Ascending aorta (tissue), 2 donors: Measurements from ENCODE around the gene LUM. TPM values are rescaled to one million over a fixed set of nuclear protein-coding genes. Genes with fewer than 3 reads are reported as not detected.

Experiments
- DNase-seq, 2 donors: peaks; one replicate each; pipeline ENCODE4 v3.0.0-alpha.2; 2019; ENCODE audit warnings: low spot score in 2 of 2
- H3K27ac ChIP-seq, 2 donors: fragments of 200-600 bp; sonication (generic); one replicate each; pipeline ENCODE4 v1.5.1; 2016 to 2017; ENCODE audit warnings: mild to moderate bottlenecking in 1 of 2
- H3K27me3 ChIP-seq: fragments of 200-600 bp; sonication (generic); one replicate; pipeline ENCODE4 v1.5.1; 2017
- H3K36me3 ChIP-seq, 2 donors: fragments of 200-600 bp; sonication (generic); one replicate each; pipeline ENCODE4 v1.5.1; 2016
- H3K4me1 ChIP-seq, 2 donors: fragments of 200-600 bp; sonication (generic); one replicate each; pipeline ENCODE4 v1.5.1; 2016 to 2017; ENCODE audit warnings: mild to moderate bottlenecking in 1 of 2
- H3K4me3 ChIP-seq, 2 donors: fragments of 200-600 bp; sonication (generic); one replicate each; pipeline ENCODE4 v1.5.1; 2016 to 2017; ENCODE audit warnings: mild to moderate bottlenecking in 1 of 2
- H3K9me3 ChIP-seq, 2 donors: fragments of 200-600 bp; sonication (generic); one replicate each; pipeline ENCODE4 v1.5.1; 2016
- intact Hi-C: fragments of 100-400 bp; cut with DNase I; formaldehyde crosslinking; loops from one replicate; pipeline ENCODE4 v1.15.1; 2023
- total RNA-seq: library from RNA; depleted of rRNA; stranded (reverse); fragments of >200 nt; gene quantifications from one replicate; pipeline ENCODE4 v1.1.0, GENCODE V29; 2016
- TF ChIP-seq, protein P1 (sequence below), 3 experiments: fragments of 200-600 bp in 2 of 3; fragments of 450-650 bp in 1 of 3; sonication (generic) in 2 of 3; IDR thresholded peaks; one replicate each; pipeline ENCODE4 v1.5.1; 2016 to 2019; ENCODE audit warnings: antibody characterized with exemption in 3 of 3, mild to moderate bottlenecking in 1 of 3, moderate library complexity in 1 of 3

The LUM gene
- total RNA-seq, 1 donor from 2014 or later: 133 TPM

DNA sequence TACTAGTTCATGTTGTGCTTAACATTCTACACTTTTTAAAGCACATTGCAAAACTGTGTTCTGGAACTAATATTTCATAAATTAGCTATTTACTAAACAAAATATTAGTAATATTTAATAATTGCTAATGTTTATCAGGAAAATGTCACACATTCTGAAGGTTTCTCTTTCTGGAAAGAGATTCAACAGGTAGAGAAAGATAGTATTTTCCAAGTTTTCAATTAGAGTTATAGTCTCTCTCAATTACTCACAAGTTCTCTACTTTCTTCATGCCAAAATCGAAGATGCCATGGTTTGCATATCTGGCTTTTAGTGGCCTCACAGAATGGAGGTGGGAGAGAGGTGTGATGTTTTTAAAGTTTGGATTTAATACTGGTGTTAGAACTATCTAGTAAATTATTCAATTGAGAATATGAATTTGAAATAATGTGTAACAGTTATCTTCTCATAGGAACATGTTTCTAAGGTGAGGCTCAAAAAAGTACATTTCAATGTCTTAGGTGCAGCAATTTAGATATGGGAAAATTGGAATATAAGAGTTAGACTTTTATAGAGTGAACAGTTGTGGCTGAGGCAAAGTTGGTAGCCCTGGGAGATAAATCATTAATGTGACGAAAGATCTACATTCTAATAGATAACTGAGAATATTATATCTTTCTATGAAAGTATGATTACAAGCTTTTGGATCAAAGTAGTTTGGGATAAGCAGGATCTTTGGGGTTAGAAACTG, 1.5 kb downstream of the LUM start:
- TF ChIP-seq, protein P1, sequence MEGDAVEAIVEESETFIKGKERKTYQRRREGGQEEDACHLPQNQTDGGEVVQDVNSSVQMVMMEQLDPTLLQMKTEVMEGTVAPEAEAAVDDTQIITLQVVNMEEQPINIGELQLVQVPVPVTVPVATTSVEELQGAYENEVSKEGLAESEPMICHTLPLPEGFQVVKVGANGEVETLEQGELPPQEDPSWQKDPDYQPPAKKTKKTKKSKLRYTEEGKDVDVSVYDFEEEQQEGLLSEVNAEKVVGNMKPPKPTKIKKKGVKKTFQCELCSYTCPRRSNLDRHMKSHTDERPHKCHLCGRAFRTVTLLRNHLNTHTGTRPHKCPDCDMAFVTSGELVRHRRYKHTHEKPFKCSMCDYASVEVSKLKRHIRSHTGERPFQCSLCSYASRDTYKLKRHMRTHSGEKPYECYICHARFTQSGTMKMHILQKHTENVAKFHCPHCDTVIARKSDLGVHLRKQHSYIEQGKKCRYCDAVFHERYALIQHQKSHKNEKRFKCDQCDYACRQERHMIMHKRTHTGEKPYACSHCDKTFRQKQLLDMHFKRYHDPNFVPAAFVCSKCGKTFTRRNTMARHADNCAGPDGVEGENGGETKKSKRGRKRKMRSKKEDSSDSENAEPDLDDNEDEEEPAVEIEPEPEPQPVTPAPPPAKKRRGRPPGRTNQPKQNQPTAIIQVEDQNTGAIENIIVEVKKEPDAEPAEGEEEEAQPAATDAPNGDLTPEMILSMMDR (IDR thresholded peaks at IDR 0.05): no peak

DNA sequence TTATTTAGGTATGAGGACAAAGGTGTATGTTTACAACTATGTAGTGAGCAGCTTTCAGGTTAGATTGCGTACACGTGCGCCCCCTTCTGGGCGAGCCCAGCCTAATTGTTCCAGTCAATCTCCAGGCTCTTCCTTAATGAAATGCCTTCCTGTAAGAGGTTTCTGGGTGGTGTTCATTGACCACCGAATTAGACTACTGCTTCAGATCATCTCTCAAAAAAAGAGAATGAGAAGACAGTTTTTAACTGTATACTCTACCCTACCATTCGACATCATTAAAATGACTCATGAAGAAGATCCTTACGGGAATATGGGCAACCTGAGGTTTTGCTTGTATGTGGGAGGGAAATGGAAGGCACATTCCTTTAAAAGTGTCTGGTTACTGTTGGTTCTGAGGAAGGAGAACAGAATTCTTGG, 2.1 kb downstream of the LUM start:
- Histone ChIP-seq H3K27me3 (no peaks in the 10 kb centered on the region), H3K27ac (no peak overlapping the region), H3K36me3 (no peaks in the 10 kb centered on the region), H3K4me3 (no peak overlapping the region), H3K4me1 (no peaks in the 10 kb centered on the region), H3K9me3 (no peaks in the 10 kb centered on the region)
- intact Hi-C loops: no loop called here
- TF ChIP-seq, protein P1 (IDR thresholded peaks at IDR 0.05): peak in 2 of 3 experiments; percentile 25 to 31
- DNase-seq: peak in 1 of 2 donors; percentile 68

More for the DNA sequence above, 1.5 kb downstream of the LUM start:
- no peaks in the 10 kb centered on the region for H3K36me3 ChIP-seq
- peak overlapping the region in 1 of 2 donors; percentile 6 for H3K4me3 ChIP-seq
- intact Hi-C loops: no loop called here
- no peak for DNase-seq
- H3K27me3 ChIP-seq: no peaks in the 10 kb centered on the region
- H3K4me1 ChIP-seq: no peaks in the 10 kb centered on the region
- H3K9me3 ChIP-seq: no peaks in the 10 kb centered on the region
- H3K27ac ChIP-seq: no peak overlapping the region

DNA sequence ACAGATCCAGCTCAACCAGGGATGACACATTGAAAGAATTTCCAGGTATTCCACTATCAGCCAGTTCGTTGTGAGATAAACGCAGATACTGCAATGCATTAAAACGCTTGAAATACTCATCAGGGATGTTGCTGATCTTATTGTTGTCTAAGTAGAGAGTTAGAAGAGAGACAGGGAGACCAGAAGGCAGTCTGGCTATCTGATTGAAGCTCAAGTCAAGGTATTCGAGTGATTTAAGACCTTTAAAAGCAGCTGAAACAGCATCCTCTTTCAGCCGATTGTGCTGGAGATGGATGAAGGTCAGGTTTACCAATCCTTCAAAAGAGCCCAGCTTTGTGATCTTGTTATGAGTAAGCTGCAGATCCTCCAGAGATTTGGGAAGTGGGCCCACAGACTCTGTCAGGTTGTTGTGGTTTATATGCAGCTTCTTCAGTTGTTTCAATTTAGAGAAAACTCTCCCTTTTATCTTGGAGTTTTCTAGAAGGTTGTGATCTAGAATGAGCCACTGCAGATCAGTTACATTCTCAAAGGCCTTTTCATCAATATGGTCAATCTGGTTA, 3.0 kb downstream of the LUM start:
- intact Hi-C loops: no loop called here
- Histone ChIP-seq H3K27ac (no peak overlapping the region), H3K36me3 (no peaks in the 10 kb centered on the region), H3K4me3 (no peak overlapping the region), H3K4me1 (no peaks in the 10 kb centered on the region), H3K27me3 (no peaks in the 10 kb centered on the region), H3K9me3 (no peaks in the 10 kb centered on the region)
- no peak for DNase-seq
- TF ChIP-seq, protein P1 (IDR thresholded peaks at IDR 0.05): no peak

DNA sequence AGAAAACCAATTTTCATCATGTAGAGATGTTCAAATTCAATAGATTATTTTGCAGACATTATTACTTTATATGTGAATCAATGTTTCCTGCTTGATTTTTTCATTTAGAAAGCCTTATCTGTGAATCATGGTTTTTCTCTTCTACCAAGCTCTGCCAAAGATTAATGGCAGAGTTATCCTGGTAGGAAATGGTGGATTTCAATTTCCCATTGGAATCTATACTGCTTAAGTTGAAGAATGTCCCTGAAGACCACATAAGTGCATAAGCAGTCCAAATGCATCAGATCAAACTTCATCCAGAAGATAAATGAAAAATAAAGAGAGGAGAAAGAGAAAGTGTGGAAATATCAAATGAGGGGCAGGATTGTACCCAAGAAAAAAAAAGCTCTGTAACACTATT, 5.0 kb downstream of the LUM start:
- DNase-seq: no peak
- no peak overlapping the region for H3K27ac ChIP-seq
- H3K27me3 ChIP-seq: no peaks in the 10 kb centered on the region
- H3K4me3 ChIP-seq: no peak overlapping the region
- no peaks in the 10 kb centered on the region for H3K4me1 ChIP-seq
- intact Hi-C loops: no loop called here
- no peaks in the 10 kb centered on the region for H3K36me3 ChIP-seq
- no peaks in the 10 kb centered on the region for H3K9me3 ChIP-seq
- TF ChIP-seq, protein P1 (IDR thresholded peaks at IDR 0.05): no peak

DNA sequence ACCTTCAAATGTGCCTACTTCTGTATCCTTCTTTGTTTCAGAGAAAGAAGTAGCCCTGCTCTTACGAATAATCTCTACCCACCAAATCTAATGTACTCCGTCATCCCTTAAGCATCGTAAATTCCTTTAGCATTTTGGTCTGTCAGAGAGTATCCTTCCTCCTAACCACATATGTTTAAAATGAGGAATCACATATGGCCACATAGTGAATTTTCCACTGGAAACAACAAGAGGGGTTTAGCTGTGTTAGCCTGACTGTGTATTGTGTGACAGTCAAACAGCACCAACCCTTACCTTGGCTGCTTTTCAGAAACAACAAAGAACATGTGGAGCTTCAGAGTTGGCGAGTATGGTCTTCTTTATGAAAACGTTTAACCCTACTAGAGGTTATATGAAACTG, 5.5 kb downstream of the LUM start:
- H3K27ac ChIP-seq: no peak overlapping the region
- no peaks in the 10 kb centered on the region for H3K27me3 ChIP-seq
- intact Hi-C loops: no loop called here
- H3K4me3 ChIP-seq: no peak overlapping the region
- no peaks in the 10 kb centered on the region for H3K4me1 ChIP-seq
- no peaks in the 10 kb centered on the region for H3K9me3 ChIP-seq
- DNase-seq: no peak
- no peaks in the 10 kb centered on the region for H3K36me3 ChIP-seq
- TF ChIP-seq, protein P1 (IDR thresholded peaks at IDR 0.05): no peak
